GM21619 (cell line): Measurements from ENCODE around the gene TMEM179.

ENCODE experiments used
- ATAC-seq: cut with Tn5 transposase; IDR thresholded peaks from one replicate; pipeline ENCODE4 v1.9.1; 2021; ENCODE audit not compliant: unreplicated experiment

The TMEM179 gene

DNA sequence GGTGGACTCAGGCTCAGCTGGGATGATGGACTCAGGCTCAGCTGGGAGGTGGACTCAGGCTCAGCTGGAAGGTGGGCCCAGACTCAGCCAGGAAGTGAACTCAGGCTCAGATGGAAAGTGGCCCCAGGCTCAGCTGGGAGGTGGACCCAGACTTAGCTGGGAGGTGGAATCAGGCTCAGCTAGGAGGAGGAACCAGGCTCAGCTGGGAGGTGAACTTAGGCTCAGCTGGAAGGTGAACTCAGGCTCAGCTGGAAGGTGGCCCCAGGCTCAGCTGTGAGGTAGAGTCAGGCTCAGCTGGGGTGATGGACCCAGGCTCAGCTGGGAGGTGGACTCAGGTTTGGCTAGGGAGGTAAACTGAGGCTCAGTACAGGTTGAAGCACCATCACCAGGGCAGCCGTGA lies 46.8 kb downstream of the TMEM179 start:
- ATAC-seq = no peak

DNA sequence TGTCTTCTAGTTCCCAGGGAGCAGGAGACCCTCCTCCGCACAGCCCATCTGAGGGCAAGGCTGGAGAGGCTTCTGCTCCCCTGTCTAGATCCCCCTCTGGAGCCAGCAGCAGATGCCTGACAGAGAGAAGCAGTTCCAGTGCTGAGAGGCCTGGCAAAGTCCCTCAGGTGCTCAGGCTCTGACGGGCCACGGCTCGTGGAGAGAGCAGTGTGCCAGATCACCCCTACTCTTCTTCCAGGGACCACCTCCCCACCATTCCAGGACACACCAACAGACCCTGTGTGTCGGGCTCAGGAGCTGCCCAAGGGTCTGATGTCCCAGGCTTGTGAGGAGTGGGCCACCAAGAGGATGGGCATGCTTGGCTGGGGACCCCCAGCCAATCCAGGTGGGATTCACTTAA lies 47.5 kb downstream of the TMEM179 start:
- ATAC-seq = no peak

DNA sequence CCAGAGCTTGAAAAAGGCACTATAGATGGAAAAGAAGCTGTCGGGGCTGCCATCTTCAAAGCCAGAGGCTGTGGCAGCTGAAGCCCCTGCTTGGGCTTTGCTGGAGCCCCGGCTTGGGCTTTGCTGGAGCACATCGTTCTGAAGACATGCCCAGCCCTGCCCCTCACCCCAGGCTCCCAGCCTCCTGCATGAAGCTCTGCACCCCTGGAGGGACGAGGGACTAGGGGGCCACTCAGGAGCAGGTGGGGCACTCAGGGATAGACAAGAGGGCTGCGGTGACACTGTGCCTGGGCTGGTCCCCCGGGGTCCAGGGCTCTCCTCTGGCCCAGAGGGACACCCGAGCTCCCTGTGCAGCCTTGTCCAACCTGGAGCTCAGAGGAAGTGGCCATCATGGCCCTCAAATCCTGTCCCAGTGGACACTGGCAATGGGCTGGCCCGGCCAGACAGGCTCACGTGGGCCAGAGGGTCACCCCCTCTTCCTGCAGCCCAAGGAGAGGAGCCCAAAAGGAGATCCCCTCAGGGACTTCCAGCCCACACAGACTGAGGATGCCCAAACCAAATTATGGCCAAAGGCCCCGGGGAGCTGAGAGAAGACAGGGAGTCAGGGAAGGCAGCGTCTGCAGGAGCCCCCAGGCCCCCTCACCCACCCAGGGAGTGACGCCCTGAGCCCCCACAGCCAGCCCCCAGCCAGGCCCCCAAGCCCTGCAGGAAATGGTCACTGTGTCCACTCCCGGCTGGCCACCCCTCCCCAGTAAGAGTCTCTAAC lies 48.1 kb downstream of the TMEM179 start:
- ATAC-seq = no peak

DNA sequence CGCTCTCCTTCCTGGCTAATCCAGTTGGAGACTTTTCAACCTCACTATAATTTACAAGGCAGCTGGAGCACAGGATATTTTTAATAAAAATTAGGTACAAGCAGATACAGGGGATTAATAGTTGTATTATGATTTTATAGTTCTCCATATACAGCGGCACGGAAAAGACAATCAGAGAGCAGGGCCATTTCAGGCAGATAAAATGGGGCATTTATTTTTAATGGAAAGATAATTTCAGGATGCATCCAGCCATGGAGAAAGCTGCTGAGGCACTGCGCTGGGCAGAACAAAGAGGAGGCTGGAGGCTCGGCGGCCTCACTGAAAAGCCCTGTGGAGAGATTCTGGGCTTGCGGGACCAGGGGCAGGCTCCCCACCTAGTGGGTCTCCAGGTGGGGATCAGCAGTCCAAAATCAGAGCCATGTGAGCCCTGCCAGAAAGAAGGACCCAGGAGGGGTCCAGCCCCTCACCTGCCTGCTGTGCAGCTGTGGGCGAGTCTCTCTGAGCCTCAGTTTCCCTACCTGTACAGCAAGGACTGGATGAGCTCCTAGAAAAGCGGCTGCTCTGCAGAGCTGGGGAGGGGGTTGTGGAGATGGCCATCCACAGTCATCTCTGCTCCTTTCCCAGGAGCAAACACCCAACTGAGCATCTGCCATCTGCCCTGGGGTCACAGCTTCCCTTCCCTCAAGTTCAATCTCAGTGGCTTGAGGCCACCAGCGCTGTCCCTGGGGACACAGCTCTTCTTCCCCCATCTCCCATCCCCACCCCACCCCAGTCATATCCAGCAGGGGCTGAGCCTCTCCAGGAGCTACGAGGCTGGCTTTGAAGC lies 48.9 kb downstream of the TMEM179 start:
- no peak for ATAC-seq

DNA sequence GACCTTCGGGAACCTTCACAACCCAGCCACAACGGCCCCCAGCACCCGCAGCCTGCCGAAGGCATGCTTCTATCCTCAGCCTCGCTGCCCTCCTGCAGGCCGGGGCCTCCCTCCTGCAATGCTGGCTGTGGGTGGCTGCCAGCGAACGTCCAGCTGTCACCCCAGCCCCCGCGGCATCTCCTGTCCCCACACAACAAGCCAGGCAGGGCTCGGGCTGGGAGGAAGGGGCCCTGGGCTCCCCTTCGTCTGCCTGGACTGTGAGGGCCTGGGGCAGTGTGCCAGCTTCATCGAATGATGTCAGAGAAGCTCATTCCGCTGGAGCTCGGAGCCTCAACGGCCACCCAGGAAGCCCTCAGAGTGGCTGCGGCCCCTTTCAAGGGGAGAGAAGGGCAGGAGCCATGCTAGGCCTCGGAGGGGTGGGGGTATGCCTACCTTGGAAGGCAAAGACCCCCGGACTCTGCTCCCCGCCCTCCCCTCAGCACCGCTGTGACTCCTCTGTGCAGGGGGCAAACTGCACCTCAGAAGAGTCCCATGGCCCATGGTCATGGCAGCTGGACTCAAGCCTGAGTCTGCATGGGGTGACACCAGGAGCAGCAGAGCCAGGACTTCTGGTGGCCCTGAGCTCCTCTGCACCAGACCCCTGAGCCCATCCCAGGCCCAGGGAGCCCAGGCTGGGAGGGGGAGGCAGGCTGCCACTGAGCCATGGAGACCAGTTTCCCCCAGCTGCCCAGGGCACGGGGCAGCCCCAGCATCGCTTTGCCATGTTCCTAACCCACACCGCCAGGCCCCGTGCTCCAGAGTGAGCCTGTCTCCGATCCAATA lies 49.8 kb downstream of the TMEM179 start:
- no peak for ATAC-seq

DNA sequence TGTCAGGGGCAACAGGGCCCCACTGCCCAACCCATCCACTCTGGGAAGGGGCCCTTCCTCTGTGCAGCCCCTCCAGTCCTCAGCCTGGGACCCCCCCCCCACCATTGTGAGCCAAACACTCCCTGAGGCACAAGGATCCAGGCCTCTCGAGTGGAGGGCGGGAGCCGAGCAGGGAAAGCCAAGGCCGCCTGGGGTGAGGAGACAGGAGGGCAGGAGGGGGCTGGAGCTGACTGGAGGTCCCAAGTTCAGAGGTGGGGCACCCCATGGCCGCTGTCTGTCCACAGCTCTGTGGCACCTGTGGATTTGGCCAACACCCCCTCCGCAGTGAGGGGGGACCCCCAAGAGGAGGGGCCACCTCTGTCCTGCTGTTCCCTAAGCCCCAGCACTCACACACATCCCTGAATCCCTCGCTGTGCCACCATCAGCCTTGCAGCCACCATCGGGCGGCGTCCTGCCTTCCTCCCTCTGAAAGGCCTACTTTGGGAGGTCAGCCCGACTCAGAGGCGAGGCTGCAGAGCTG lies 50.4 kb downstream of the TMEM179 start:
- no peak for ATAC-seq

DNA sequence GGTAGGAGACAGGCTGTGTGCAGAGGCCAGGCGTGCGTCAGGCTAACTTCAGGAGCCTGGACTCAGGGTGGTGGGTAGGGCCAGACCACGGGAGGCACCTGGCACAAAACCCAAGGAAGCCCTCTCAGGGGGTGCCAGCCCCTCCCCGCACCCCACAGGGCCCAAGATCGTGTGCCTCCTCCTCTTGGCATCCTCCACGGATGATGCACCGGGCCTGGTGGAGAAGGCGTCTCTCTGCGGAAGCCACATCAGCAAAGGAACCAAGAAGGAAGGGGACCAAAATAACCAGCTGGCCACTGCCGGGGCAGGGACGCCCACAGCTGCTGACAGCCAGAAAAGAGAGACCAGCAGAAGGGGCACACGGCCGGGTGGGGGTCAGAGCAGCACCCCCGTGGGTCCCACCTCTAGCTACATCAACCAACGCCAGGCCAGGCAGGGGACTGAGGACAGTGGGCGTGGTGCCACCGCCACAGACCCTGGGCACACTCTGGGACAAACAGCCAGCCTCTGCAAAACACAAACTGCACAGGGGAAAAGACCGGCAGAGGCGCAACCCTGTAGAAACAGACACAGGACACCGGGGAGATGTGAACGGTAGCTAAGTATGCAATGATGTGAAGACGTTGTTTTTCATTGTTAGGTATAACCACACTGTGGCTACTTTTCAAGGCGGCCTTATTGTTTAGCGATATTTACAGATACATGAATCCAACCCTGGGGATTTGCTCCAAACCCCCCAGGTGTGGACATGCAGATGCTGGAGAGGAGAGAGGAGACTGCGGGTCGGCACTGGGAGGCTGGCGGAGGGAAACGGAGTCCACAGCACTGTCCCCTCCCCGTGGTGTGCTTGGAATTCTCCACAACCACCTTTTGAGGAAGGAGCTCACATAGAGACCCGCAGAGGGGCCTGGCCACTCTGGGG lies 51.1 kb downstream of the TMEM179 start:
- no peak for ATAC-seq

DNA sequence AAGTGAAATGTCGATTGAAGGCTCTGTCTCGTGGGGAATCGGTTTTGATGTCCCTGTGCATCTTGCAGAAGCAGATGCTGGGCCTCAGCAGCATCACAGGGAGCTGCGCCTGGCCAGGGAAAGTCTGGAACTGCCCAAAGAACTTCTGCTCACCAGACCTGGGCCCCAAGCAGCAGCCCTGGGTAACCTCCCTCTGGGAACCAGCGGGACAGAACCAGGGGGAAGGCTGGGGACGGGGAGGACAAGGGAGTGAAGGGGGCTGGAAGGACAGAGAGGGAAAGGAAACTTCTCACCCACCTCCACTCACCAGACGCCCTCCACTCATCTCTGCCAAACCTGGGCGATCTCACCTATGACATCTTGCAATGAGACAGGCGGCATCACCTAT lies 51.8 kb downstream of the TMEM179 start:
- ATAC-seq = no peak

DNA sequence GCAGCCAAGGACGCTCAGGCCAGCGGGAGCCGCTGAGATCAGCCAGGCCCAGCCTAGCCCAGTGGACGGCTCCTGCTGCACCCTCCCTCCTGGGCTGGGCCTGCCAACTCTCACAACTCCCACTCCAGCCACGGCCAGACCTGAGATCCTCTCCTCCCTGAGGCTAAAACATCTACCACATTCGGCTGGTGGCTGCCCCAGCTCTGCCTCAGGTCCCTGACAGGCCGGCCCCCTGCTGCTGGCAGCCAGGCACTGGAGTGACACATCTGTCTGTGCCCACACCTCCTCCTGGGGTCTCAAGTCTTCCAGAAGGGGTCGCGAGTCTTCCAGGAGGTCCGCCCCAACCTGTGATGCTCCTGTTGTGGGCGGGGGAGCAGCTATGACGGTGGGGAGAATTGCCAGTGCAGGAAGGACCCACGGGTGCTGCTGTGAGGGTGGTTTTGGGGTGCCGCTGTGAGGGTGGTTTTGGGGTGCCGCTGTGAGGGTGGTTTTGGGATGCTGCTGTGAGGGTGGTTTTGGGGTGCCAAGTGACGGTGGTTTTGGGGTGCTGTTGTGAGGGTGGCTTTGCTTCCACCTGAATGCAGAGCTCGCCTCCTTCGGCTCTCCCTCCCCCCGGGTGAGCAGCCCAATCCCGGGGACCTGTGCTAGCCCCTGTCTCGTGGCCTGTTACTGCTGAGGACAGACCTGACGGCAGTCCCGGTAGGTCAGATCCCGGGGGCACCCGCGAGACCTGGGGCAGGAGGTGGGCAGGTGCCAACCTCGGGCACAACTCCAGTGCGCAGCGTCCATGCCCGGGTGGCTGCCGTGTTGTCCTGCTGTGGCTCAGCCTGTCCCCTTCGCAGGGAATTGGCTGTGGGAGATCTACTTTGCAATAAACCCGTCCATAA lies 52.5 kb downstream of the TMEM179 start:
- ATAC-seq = no peak

DNA sequence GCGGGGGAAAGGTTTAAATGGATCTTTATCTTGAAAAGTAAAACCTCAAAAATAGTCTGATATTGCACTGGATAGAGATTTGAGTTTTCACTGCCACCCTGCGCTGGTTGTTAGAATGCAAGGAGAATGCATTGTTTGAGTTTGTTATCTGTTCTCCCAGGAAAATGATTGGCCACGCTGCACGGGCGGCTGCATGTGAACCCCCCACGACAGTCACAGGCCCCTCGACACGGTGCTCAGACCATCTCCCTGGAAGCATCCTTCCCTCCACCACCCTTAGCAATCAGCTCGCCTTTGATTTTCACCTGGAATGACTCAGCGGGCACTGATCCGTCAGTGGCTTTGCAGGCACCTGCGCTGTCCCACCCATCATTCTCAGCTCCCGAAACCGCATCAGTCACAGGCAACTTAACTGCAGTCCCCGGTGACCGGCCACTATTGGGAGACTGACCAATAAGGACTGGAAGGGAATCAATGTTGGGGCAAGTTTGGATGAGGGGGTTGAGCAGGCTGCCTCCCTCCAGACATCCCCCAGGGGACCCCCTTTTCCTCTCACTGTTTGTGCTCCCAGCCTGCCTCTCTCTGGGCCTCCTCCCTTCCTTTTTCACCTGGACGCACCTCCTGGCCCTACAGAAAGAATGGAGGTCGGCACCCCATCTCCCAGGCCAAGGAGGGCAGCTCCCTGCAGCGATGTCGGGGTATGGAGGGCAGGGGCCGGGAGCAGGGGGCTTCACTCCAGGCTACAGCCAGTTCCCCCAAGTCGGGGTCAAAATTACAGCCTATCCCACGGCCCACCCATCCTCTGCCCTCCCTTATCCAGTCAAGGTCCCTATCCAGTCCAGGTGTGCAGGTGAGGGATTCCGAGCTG lies 53.5 kb downstream of the TMEM179 start:
- ATAC-seq = no peak

DNA sequence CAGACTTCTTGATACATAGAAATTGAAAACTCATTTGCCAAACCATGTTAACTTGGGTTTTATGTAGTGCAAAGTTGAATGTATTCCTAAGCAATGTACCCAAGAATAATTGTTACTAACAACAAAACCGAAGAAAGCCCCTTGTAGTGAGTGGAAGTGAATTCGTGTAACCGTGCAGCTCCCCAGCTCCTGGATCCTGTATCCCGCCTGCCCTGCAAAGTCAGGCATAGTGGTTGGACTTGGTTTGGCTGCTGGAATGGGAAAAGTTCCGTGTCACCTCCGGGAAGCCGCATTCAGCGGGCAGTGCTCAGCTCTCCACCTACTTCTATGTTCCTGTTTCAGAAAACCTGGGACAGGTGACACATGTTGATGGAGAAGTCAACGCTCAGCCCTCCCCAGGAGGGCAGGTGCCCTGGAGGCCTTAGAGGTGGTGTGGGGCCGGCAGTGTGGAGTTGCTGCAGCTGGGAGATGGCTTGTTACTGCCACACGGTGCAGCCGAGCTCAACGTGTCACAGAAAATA lies 54.2 kb downstream of the TMEM179 start:
- ATAC-seq = no peak

DNA sequence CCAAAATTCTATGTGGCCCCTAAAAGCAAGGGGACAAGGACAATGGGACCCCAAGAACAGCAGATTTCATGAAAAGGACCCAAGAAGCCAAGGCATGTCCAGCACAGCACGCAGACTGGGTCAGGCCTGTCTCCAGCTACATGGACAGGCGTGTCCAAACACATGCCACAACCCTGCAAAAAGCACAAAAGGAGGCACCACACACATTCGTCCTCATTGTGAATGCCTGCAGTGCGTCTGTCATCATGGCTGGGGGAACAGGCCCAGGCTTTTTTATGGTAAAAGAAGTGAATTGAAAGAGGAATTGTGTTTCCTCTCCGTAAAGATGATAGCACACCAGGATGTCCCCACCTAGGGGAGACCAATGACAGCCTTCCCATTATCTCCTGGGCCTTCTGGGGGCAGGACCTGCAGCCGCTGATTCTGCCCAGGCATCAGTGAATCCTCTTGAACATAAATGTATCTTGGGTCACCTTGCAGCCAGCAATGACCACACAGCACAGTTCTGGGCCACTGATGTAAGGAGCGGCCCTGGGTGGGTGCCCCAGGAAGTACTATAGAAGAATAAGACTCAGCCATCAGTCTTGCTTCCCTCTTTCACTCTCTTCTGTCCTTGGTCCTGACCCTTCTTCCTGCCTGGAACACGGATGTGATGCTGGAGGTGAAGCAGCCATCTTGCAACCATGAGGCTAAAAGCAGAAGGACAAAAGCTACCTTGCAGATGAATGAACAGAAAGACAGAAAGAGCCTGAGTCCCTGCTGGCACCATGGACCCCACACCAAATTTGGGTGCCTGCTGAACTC lies 54.8 kb downstream of the TMEM179 start:
- no peak for ATAC-seq

DNA sequence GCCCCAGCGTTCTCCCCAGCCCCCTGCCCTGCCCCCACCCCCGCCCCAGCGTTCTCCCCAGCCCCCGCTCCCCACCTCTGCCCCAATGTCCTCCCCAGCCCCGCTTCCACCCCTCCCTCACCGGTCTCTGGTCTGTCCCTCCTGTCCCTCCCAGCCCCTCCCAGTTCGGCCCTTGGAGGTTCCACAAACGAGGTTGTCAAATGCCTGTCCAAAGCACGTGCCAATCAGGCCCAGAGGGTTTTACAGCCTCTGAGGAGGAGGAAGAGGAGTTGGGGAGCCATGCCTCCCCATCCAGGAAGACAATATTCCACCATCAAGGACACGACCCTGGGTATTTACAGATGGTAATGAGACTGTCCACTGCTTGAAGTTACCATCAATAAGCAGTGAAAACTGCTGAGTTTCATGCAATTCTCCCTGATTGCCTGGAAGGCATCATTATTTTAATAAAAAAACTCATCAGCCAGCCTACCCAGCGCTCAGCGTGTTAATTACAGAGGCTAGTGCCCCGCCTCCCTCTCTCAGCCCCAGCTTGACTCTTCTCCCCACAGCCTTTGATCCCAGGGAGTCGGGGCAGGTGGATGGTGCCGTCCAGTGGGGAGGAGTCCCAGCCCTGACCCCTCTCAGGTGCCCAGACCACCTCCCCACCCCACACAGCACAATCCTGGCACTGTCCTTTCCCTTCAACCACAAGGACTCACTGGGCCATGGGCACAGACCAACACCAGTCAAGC lies 55.6 kb downstream of the TMEM179 start:
- no peak for ATAC-seq

DNA sequence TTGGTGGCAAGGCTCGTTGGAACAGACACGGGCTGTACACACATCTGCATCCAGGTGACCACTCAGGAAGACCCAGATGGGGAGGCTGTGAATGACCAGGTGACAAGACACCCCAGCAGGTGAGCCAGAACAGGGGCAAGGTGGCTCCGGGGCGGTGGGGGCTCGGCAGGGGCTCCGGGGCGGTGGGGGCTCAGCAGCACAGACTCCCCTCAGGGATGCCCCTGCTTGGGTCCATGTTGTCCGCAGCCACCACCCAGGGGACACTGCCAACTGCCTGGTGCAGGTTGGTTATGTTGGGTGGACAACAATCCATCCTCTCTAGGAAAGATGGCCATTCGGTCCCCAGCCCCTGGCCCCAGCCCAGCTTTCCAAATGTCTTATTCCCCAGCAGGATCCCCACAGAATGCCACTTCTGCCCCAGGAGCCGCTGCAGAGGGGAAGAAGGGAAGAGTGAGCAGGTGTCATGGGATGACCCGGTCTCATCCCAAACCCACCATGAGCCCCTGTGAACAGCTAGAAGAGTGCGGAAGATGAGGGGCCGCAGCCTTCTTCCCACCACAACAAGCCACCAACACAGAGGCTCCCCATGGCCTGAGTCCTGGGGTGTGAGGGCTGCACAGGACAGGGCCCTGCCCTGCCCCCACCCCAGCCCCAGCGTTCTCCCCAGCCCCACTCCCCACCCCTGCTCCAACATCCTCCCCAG lies 56.4 kb downstream of the TMEM179 start:
- no peak for ATAC-seq

DNA sequence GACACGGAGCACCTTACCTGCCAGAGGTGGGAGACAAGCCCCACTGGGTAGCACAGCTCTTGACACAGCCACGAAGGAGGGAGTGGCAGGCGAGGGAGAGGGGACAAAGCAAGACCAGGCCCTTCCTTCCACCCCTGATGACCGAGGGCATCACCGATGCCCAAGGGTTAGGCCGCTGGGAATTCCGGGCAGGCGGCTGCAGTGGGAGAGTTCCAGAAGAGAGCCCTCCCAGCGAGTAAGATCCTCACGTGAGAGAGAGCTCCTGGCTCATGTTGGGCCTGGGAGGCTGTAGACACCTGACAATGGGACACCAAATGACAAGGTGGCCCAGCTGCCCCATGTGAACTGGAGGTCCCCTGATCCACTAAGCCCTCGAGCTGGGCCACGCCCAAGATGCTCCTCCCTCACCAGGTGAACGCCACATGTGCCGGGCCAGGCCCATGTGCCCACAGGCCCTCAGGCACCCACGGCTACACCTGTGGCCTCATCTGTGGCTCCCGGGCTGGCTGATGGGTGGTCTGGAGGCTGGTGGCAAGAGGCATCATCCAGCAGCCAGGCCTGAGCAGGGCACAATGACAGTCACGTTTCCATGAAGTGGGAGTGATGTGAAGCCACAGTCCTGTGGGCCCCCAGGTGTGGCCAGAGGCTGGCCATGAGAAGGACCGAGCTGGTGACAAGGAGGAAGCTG lies 57.1 kb downstream of the TMEM179 start:
- no peak for ATAC-seq
